NCI-H2081 treated with DMSO at 0.1 percent for 48 hours (cell line): ENCODE measurements around the gene ATF1.
A peak's percentile ranks its signal among the peaks of the same experiment; 100 is the strongest.
"Not testable (repeated sequence)": the region's sequence is repeated elsewhere in the genome, so short reads cannot be mapped to it uniquely, and the experiment has no call there.

Experiments
- DNase-seq: peaks from one replicate; lab custom pipeline; 2025; lab: John Stamatoyannopoulos, UW

Gene ATF1

DNA sequence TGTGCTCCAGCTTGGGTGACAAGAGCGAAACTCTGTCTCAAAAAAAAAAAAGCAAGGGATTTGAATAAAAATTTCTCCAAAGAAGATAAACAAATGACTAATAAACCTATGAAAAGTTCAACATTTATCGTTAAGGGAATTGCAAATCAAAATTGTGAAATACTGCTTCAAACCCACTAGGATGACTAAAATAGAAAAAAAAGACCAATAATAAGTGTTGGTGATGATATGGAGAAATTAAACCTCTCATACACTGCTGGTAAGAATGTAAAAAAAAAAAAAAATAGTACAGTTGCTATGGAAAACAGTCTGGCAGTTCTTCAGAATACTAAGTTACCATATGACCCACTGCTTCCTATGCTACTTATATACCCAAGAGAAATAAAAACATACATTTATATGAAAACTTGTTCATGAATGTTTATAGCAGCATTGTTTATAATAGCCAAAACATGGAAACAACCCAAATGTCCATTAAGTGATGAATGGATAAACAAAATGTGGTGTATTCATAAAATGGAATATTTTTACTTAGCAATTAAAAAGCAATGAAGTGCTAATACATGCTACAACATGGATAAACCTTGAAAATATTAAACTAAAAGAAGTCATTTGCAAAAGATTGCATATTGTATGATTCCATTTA, 39.5 kb downstream of the ATF1 start:
- no peak for DNase-seq

DNA sequence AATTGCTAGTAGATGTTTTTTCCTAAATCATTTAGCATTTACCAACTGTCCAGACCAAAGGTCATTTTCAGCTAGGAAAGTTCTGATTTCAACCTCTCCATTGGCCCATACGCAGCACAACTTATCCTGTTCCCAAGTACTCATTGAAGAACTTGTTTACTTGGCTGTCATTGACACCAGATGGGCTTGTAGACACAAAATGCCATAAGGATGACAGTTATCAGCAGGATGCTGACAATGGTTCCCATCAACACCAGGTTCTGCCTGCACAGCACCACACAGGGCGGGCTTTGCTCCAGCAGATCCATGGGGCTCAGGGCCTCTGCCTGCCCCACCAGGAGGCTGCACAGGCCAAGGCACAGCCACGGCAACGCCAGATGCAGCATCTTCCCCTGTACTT, 42.3 kb downstream of the ATF1 start:
- DNase-seq, result no peak

DNA sequence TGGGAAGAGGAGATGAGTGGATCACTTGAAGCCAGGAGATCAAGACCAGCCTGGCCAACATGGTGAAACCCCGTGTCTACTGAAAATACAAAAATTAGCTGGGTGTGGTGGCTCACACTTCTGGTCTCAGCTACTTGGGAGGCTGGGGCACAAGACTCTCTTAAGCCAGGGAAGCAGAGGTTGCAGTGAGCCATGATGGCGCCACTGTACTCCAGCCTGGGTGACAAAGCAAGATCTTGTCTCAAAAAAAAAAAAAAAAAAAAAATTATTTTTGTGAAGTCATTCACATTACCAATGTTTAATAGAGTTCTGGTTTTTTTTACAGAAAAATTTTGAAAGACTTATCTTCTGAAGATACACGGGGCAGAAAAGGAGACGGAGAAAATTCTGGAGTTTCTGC, 45.2 kb downstream of the ATF1 start:
- DNase-seq, result not testable (repeated sequence)

DNA sequence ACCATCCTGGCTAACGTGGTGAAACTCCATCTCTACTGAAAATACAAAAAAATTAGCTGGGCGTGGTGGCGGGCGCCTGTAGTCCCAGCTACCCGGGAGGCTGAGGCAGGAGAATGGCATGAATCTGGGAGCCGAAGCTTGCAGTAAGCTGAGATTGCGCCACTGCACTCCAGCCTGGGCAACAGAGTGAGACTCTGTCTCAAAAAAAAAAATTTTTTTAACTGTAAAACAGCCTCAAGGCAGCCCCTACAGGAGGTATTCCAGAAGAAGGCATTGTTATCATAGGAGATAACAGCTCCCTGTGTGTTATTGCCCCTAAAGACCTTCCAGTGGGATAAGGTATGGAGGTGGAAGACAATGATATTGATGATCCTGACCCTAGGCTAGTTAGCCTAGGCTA, 51.0 kb downstream of the ATF1 start:
- not testable (repeated sequence) for DNase-seq

DNA sequence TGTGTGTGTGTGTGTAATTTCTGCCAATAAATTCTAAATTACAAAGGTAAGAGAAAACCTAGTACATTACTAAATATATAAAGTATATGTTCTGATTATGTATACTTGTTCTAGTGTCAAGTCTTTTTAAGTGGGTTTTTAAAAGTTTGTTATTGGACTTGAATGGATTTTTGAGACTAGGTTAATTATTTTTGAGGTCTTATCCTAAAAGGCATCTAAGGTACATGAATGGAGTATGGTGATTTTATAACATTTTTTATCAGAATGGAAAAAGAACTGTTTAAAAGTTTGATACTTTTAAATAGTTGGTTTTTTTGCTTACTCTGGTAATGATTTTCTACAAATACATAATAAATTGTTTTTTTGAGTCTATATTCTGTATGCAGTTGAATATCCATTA, 56.3 kb downstream of the ATF1 start:
- no peak for DNase-seq

DNA sequence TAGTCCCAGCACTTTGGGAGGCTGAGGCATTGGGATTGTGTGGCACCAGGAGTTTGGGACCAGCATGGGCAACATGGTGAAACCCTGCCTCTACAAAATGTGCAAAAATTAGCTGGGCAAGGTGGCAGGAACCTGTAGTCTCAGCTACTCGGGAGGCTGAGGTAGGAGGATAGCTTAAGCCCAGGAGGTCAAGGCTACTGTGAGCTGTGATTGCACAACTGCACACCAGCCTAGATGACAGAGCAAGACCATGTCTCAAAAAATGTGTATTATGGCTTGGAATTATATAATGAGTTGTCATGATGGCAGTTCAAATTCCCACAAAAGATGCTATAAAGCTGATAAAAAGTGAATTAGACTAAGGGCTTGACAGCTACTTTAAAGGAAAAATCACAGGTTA, 58.2 kb downstream of the ATF1 start:
- DNase-seq, result no peak

DNA sequence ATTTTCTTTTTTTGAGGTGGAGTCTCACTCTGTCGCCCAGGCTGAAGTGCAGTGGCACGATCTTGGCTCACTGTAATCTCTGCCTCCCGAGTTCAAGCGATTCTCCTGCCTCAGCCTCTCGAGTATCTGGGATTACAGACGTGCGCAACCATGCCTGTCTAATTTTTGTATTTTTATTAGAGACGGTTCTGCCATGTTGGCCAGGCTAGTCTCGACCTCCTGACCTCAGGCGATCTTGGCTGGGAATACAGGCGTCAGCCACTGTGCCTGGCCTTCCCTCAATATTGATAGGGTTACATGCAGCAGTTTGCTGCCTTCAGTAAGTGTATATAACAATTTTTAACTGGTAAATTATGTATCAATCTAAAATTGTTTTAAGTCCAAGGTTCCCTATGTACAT, 59.8 kb downstream of the ATF1 start:
- DNase-seq, result not testable (repeated sequence)

DNA sequence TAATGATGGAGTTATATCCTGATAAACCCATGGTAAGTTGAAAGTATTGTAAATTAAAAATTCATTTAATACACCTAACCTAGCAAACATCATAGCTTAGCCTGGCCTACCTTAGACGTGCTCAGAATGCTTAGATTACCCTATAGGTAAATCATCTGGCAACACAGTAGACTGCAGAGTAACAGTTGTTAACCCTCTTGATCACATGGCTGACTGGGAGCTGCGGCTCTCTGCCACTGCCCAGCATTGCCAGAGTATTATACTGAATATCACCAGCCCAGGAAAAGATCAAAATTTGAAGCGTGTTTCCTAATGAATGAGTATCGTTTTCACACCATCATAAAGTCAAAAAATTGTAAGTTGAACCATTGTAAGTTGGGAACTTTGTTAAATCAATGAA, 61.0 kb downstream of the ATF1 start:
- DNase-seq, result no peak

DNA sequence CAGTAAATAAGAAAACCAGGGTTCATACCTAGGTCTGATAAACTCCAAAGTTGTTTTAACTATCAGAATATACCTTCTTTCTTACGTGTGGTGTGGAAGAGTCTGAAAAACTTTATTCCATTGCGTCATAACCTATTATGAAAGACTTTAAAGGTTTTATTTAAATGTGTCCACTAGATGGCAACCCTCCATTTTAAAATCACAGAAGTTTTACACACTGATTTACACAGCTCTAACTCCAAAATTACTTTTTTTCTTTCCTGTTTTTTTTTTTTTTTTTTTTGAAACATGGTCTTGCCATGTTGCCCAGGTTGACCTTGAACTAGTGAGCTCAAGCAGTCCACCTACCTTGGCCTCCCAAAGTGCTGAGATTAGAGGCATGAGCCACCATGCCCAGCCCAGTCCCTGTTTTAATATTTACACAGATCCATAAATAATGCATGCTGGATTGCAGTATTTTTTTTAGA, 61.5 kb downstream of the ATF1 start:
- peak; percentile 9 for DNase-seq

DNA sequence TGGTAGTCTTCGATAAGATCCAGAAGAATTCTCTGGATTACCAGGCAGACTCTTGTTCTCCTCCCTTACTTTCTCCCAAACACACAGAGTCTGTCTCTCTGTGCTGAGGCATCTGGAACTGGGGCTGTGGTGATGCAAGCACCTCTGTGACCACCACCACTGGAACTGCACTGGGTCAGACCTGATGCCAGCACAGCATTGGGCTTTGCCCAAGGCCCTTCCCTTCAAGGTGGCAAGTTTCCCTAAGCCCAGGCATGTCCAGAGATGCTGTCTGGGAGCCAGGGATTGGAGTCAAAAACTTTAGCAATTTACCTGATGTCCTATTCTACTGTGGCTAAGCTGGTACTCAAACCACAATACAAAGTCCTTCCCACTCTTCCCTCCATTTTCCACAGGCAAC, 64.2 kb downstream of the ATF1 start:
- no peak for DNase-seq

DNA sequence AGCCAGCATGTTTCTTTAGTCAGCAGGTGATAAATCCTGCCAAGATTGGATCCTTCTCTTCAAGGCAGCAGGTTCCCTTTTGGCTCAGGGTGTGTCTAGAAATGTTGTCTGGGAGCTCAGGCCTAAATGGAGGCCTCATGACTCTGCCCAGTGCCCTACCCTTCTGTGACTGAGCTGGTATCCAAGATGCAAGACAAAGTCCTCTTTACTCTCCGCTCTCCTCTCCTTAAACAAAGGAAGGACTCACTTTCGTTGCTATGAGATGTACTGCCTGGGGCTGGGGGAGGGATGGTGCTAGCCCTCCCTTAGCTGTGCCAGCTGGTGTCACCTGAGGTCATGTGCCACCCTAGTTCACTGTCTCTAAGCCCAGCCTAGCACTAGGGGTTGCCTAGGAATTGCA, 65.0 kb downstream of the ATF1 start:
- DNase-seq, result no peak

DNA sequence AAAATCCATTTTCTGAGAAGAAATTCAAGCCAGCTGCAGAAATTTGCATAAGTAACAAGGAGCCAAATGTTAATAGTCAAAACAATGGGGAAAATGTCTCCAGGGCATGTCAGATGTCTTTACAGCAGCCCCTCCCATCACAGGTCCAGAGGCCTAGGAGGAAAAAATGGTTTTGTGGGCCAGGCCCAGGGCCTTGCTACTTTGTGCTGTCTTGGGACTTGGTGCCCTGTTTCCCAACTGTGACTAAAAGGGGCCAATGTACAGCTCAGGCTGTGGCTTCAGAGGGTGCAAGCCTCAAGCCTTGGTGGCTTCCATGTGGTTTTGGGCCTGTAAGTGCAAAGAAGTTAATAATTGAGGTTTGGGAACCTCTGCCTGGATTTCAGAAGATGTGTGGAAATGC, 69.9 kb downstream of the ATF1 start:
- not testable (repeated sequence) for DNase-seq

DNA sequence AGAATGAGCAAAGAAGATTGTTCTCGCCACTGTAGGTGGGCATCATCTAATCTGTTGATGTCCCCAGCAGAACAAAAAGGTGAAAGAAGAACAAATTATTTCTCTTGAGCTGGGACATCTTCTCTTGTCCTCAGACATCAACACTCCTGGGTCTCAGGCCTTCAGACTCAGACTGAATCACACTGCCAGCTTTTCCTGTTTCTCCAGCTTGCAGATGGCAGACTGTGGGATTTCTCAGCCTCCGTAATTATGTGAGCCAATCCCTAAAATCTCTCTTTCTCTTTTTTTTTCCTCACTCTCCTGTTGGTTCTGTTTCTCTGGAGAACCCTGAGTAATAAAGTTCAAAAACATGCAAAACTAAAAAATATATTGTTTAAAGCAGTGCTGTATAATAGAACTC, 75.1 kb downstream of the ATF1 start:
- DNase-seq, result no peak

DNA sequence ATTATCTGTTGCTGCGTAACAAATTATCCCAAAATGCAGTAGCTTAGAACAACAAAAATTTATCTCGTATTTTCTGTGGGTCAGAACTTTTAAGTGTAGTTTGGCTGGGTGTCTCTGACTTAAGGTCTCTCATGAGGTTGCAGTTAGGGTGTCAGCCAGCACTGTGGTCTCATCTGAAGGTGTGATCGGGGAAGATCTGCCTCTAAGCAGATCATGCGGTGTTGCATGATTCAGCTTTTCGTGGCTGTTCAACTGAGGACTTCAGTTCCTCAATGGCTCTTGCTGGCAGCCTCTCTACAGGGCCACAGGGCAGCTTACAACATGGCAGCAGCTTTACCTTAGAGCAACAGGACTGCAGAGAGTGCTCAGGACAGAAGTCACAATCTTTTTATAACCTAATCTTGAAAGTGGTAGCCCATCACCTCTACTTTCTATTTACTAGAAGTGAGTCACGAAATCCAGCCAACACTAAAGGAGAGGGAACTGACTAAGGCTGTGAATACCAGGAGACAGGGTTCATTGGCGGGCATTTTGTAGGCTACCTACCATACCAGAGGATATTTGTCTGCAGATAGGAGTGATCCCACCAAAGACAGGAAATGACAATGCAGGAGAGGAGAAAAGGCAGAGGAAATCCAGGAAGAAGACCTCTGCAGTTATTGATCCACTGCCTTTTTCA, 77.0 kb downstream of the ATF1 start:
- DNase-seq, result no peak

DNA sequence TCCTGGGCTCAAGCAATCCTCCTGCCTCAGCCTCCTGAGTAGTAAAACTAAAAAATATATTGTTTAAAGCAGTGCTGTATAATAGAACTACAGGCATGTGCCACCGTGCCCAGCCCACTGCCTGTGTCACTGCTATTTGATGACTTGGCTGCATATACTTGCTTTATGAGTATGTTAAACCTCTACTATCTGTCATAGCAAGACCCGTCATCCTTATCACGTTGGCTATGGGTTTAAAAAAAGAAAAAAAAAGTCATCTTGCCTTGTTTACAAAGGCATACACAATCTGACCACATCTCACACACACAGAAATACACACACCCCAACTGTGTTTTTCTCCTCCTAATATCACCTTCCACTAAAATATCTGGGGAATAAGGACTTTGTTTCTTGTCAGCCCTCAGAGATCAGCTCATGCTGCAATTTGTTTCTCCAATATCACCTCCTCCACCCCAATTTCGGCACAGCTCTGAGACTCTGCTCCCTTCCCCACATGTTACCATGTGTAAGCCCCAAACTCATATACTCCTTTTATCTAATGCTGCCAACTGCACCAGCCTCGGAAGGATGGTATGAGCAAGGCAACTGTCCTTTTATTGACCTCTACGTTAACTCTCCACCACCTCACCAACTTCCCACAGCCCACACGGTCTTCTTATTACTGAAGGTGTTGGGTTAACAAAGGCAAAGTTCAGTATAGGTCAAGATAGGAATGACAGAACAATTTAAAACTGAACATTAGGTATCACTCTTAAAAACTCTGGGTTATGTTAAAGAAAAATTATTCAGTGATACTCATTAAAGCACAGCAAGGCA, 78.0 kb downstream of the ATF1 start:
- no peak for DNase-seq

DNA sequence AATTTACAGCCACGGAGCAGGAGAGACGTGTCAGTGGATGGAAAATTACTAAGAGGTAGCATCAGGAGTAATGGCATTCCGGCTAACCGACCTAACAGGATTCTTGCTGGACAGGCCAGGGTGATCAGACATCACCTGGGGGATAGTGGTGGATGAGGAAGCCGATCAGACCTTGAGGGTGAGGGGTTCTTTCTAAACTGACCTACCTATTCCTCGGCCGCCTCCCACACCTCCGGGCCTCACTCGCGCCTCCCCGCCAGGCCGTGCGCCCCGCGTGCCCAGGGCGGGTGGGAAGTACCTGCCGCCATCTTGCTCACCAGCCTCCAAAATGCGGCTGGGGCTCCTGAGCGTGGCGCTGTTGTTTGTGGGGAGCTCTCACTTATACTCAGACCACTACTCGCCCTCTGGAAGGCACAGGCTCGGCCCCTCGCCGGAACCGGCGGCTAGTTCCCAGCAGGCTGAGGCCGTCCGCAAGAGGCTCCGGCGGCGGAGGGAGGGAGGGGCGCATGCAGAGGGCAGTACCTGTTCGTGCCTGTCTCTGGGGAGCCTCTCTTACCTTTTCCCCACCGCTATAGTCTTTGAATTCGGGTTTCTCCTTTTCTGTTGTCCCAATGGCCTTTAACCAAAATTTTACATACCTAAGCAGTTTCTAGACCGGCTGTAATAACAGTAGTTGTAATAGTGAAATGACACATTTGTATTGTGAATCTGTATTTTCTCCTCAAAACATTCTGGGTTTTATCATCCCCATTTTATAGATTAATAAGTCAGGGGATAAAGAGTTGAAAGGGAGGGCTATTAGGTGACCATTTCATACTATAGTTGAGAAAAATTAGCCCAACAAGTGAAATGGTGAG, 79.0 kb downstream of the ATF1 start, which contains the start of gene TMPRSS12:
TSS of gene TMPRSS12 (plus strand) at position 290 of the 857 bp plus-strand sequence. CDS start at position 329, 39 bp downstream.
- no peak for DNase-seq

DNA sequence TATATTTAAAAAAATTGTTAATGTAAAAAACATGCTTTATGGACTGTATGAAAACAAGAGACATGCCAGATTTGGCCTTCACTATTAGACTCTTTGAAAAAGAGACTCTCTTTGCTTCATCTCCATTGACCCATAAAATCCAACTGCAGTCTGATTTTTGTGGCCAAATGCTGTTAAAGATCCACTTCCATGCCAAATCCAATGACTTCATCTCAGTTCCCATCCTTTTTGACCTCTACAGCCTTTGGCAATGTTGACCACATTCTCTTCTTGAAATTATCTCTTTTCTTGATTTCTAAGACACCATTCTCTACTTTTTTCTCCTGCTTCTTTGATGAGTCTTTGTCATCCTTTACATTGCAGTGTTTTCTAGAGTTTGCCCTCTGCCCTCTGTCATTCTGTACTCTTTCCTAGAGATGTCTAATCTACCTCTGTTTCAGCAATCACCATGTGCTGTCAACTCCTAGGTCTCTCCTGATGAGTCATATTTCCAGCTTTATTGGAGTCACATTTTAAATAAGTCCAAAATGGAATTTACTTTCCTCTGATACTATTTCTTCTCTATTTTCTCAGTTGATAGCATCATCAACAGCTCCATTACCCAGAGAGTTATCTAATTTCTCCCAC, 81.2 kb downstream of the ATF1 start:
- no peak for DNase-seq

DNA sequence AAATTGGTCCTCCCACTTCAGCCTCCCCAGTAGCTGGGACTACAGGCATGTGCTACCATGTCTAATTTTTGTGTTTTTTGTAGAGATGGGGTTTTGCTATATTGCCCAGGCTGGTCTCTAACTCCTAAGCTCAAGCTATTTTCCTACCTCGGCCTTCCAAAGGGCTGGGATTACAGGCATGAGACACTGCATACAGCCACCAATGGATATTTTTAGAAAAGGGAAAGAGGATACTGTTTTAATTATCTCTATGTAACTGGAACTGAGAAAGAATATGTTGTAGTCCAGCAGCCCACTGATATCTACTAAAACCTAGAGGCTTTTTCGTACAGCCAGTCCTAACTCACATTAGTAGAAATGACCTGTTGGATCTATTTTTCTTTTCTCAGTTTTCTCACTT, 85.1 kb downstream of the ATF1 start:
- no peak for DNase-seq

DNA sequence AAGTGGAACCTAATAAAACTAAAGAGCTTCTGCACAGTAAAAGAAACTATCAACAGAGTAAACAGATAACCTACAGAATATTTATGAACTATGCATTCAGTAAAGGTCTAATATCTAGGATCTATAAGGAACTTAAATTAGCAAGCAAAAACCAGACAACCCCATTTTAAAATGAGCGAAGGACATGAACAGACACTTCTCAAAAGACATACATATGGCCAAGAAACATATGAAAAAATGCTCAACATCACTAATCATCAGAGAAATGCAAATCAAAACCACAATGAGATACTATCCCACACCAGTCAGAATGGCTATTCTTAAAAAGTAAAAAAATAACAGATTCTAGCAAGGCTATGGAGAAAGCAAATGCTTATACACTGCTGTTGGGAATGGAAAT, 91.3 kb downstream of the ATF1 start:
- not testable (repeated sequence) for DNase-seq

DNA sequence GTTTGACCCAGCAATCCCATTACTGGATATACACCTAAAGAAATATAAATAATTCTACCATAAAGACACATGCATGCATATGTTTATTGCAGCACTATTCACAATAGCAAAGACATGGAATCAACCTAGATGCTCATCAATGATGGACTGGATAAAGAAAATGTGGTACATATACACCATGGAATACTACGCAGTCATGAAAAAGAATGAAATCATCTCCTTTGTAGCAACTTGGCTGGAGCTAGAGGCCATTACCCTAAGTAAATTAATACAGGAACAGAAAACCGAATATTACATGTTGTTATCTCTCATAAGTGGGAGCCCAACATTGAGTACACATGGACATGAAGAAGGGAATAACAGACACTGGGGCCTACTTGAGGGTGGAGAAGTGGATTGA, 91.8 kb downstream of the ATF1 start:
- not testable (repeated sequence) for DNase-seq

DNA sequence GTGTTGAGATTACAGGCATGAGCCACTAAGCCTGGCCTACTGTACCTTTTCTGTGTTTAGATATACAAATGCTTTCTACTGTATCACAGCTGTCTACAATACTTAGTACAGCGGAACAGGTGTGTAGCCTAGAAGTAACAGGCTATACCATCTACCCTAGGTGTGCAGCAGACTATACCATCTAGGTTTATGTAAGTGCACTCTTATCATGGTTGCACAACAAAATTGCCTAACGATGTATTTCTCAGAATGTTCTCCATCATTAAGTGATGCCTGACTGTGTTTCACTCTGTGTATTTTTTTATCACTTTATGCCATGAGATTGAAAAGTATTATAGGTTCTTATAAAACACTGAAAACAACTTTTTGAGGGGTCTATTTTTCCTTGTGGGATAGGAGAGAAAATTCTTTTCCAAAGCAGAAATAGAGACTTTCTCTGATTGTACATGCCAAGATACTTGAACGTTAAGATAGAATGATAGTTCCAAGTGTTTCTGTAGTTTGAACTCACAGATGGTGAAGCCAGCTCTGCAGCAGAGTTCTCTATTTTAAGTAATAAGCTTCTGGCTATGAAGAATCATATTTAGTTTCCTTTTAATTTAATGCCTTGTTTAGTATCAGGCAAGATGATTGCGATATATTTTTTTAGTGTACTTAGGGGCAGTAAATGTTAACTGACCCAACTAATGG, 95.9 kb downstream of the ATF1 start:
- no peak for DNase-seq
